ENCODE measurements around the gene ETV4.
"Not testable (repeated sequence)": the region's sequence is repeated elsewhere in the genome, so short reads cannot be mapped to it uniquely, and the experiment has no call there.

Gene ETV4

DNA sequence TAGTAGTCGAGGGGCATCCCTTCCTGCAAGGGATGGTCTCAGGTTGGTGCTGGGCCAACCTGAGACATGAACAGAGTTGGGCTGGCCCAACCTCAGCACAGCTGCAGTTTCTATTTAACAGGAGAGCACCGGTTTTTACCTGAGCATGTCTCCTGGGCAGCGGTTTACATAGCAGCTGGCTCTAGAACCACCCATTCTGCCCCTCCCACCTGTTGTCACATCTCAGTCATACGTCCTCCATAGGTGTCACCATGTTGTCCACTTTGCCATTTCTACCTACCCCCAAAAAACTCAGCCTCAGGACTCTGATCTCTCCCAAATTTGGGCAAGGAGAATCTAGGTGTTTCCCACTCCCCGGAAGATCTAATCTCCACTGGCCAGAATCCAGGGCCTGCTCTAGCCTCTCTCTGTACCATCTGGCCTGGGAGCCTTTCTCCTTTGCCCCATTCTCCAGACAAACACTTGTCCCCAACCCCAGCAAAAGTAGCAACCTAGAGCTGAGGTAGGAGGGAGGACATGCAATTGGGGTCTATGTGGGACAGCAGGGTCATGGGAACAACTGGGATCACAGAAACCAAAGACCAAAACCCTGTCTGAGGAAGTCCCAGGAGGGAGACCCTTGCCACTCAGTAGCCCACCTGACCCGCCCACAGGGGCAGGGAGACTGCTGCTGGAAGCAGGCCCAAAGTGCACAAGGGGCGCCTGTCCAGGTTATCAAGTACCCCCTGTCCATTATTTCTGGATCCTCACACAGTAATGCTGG lies 19.1 kb downstream of the ETV4 start:
- Histone ChIP-seq H3K36me3 (ENCODE audit: control insufficient read depth, insufficient read depth, low read length, severe bottlenecking) (peaks cover 36% of the 10 kb centered on the region), H3K9me3 (ENCODE audit: control insufficient read depth, low read length) (no peaks in the 10 kb centered on the region), H3K9ac (ENCODE audit: low read length) (no peak overlapping the region), H3K4me1 (ENCODE audit: control insufficient read depth, insufficient read depth, low read length) (peaks cover 28% of the 10 kb centered on the region), H3K4me3 (ENCODE audit: low read length) (no peak overlapping the region), H3K27me3 (replicated peaks; ENCODE audit: control insufficient read depth, insufficient read depth, low read length) (no peaks in the 10 kb centered on the region)
- no peak for DNase-seq (ENCODE audit: low read depth)

GRCh38 chr17:43524945-43525575 lies 21.1 kb downstream of the ETV4 start:
- Histone ChIP-seq H3K9me3 (ENCODE audit: control insufficient read depth, low read length) (no peaks in the 10 kb centered on the region), H3K9ac (ENCODE audit: low read length) (no peak overlapping the region), H3K4me3 (ENCODE audit: low read length) (no peak overlapping the region), H3K36me3 (ENCODE audit: control insufficient read depth, insufficient read depth, low read length, severe bottlenecking) (peaks cover 56% of the 10 kb centered on the region), H3K4me1 (ENCODE audit: control insufficient read depth, insufficient read depth, low read length) (peaks cover 18% of the 10 kb centered on the region), H3K27me3 (replicated peaks; ENCODE audit: control insufficient read depth, insufficient read depth, low read length) (no peaks in the 10 kb centered on the region)
- DNase-seq (ENCODE audit: low read depth), result peak; percentile 67

DNA sequence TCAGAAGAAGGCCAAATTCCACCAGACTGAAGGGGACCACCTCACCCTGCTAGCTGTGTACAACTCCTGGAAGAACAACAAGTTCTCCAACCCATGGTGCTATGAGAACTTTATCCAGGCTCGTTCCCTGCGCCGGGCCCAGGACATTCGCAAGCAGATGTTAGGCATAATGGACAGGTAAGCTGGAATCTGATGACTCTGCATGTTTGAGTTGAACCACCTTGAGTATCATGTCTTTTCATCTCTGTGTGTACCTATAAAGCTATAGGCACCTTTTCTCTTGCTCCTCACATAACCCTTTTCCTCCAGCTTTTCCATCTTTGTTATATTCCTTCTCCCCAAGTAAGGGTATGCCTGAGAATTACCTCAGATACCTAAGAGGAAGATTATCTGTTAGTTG lies 24.8 kb downstream of the ETV4 start:
- no peaks in the 10 kb centered on the region for H3K9me3 ChIP-seq (ENCODE audit: control insufficient read depth, low read length)
- no peak overlapping the region for H3K4me3 ChIP-seq (ENCODE audit: low read length)
- H3K36me3 ChIP-seq (ENCODE audit: control insufficient read depth, insufficient read depth, low read length, severe bottlenecking), result peaks cover 82% of the 10 kb centered on the region
- no peak for DNase-seq (ENCODE audit: low read depth)
- no peaks in the 10 kb centered on the region for H3K27me3 ChIP-seq (replicated peaks; ENCODE audit: control insufficient read depth, insufficient read depth, low read length)
- peaks cover 20% of the 10 kb centered on the region for H3K4me1 ChIP-seq (ENCODE audit: control insufficient read depth, insufficient read depth, low read length)
- H3K9ac ChIP-seq (ENCODE audit: low read length), result no peak overlapping the region

GRCh38 chr17:43517615-43518386 lies 28.3 kb downstream of the ETV4 start:
- H3K9me3 ChIP-seq (ENCODE audit: control insufficient read depth, low read length), result no peaks in the 10 kb centered on the region
- peak; percentile 59 for DNase-seq (ENCODE audit: low read depth)
- no peaks in the 10 kb centered on the region for H3K27me3 ChIP-seq (replicated peaks; ENCODE audit: control insufficient read depth, insufficient read depth, low read length)
- H3K9ac ChIP-seq (ENCODE audit: low read length), result peak overlapping the region; percentile 45
- peaks cover 27% of the 10 kb centered on the region for H3K4me1 ChIP-seq (ENCODE audit: control insufficient read depth, insufficient read depth, low read length)
- H3K4me3 ChIP-seq (ENCODE audit: low read length), result peak overlapping the region; percentile 14
- peaks cover 68% of the 10 kb centered on the region for H3K36me3 ChIP-seq (ENCODE audit: control insufficient read depth, insufficient read depth, low read length, severe bottlenecking)

- no peak for DNase-seq (ENCODE audit: low read depth)
- Histone ChIP-seq H3K27me3 (replicated peaks; ENCODE audit: control insufficient read depth, insufficient read depth, low read length) (no peaks in the 10 kb centered on the region), H3K9me3 (ENCODE audit: control insufficient read depth, low read length) (no peaks in the 10 kb centered on the region), H3K4me1 (ENCODE audit: control insufficient read depth, insufficient read depth, low read length) (peaks cover 27% of the 10 kb centered on the region), H3K9ac (ENCODE audit: low read length) (peak overlapping the region; percentile 45), H3K4me3 (ENCODE audit: low read length) (peak overlapping the region; percentile 14), H3K36me3 (ENCODE audit: control insufficient read depth, insufficient read depth, low read length, severe bottlenecking) (peaks cover 70% of the 10 kb centered on the region)
Measured at GRCh38 chr17:43517161-43517560, 29.0 kb downstream of the ETV4 start.

GRCh38 chr17:43515656-43516055 lies 30.5 kb downstream of the ETV4 start:
- DNase-seq (ENCODE audit: low read depth), result no peak
- peaks cover 57% of the 10 kb centered on the region for H3K36me3 ChIP-seq (ENCODE audit: control insufficient read depth, insufficient read depth, low read length, severe bottlenecking)
- H3K27me3 ChIP-seq (replicated peaks; ENCODE audit: control insufficient read depth, insufficient read depth, low read length), result no peaks in the 10 kb centered on the region
- H3K9ac ChIP-seq (ENCODE audit: low read length), result no peak overlapping the region
- no peak overlapping the region for H3K4me3 ChIP-seq (ENCODE audit: low read length)
- H3K9me3 ChIP-seq (ENCODE audit: control insufficient read depth, low read length), result no peaks in the 10 kb centered on the region
- peaks cover 27% of the 10 kb centered on the region for H3K4me1 ChIP-seq (ENCODE audit: control insufficient read depth, insufficient read depth, low read length)

DNA sequence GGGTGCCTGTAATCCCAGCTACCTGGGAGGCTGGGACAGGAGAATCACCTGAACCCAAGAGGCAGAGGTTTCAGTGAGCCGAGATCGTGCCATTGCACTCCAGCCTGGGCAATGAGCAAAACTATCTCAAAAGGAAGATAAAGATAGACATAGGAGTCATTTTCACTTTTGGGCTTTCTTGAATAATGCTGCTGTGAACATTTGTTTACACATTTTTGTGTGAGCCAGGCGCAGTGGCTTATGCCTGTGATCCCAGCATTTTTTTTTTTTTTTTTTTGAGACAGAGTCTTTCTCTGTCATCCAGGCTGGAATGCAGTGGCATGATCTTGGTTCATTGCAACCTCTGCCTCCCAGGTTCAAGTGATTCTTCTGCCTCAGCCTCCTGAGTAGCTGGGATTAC lies 34.9 kb downstream of the ETV4 start:
- H3K36me3 ChIP-seq (ENCODE audit: control insufficient read depth, insufficient read depth, low read length, severe bottlenecking), result peaks cover 60% of the 10 kb centered on the region
- not testable (repeated sequence) for H3K9me3 ChIP-seq (ENCODE audit: control insufficient read depth, low read length); H3K4me3 ChIP-seq (ENCODE audit: low read length); DNase-seq (ENCODE audit: low read depth); H3K27me3 ChIP-seq (replicated peaks; ENCODE audit: control insufficient read depth, insufficient read depth, low read length); H3K9ac ChIP-seq (ENCODE audit: low read length); H3K4me1 ChIP-seq (ENCODE audit: control insufficient read depth, insufficient read depth, low read length)

DNA sequence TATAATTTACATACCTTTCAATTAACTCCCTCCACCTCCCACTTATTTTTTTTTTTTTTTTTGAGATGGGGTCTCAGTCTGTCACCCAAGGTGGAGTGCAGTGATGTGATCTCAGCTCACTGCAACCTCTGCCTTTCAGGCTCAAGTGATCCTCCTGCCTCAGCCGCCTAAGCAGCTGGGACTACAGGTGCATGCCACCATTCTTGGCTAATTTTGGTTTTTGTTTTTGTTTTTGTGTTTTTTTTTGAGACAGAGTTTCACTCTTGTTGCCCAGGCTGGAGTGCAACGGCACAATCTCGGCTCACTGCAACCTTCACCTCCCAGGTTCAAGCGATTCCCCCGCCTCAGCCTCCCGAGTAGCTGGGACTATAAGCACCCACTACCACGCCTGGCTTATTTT lies 36.7 kb downstream of the ETV4 start:
- not testable (repeated sequence) for H3K4me3 ChIP-seq (ENCODE audit: low read length); DNase-seq (ENCODE audit: low read depth); H3K27me3 ChIP-seq (replicated peaks; ENCODE audit: control insufficient read depth, insufficient read depth, low read length); H3K9ac ChIP-seq (ENCODE audit: low read length); H3K9me3 ChIP-seq (ENCODE audit: control insufficient read depth, low read length); H3K4me1 ChIP-seq (ENCODE audit: control insufficient read depth, insufficient read depth, low read length)
- H3K36me3 ChIP-seq (ENCODE audit: control insufficient read depth, insufficient read depth, low read length, severe bottlenecking), result peaks cover 76% of the 10 kb centered on the region

DNA sequence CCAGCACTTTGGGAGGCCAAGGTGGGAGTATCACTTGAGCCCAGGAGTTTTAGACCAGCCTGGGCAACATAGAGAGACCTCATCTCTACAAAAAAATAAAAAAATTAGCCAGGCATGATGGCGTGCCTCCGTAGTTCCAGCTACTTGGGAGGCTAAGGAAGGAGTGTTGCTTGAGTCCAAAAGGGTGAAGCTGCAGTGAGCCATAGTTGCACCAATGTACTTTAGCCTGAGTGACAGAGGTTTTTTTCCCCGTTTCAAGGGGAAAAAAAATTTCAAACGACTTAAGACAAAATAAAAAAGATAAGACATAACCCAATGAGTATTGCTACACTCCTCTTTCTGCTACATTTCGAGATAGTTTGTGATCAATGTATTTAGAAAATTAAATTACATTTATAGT lies 55.5 kb downstream of the ETV4 start:
- no peak overlapping the region for H3K9ac ChIP-seq (ENCODE audit: low read length)
- H3K9me3 ChIP-seq (ENCODE audit: control insufficient read depth, low read length), result no peaks in the 10 kb centered on the region
- H3K27me3 ChIP-seq (replicated peaks; ENCODE audit: control insufficient read depth, insufficient read depth, low read length), result no peaks in the 10 kb centered on the region
- no peak for DNase-seq (ENCODE audit: low read depth)
- no peak overlapping the region for H3K4me3 ChIP-seq (ENCODE audit: low read length)
- H3K36me3 ChIP-seq (ENCODE audit: control insufficient read depth, insufficient read depth, low read length, severe bottlenecking), result peaks cover 55% of the 10 kb centered on the region
- peaks cover 10% of the 10 kb centered on the region for H3K4me1 ChIP-seq (ENCODE audit: control insufficient read depth, insufficient read depth, low read length)

GRCh38 chr17:43483674-43484551 lies 62.2 kb downstream of the ETV4 start, which contains the start of gene DHX8:
DHX8 (plus strand) TSS chr17:43483975; CDS start chr17:43484038, 63 bp downstream.
- no peaks in the 10 kb centered on the region for H3K36me3 ChIP-seq (ENCODE audit: control insufficient read depth, insufficient read depth, low read length, severe bottlenecking)
- H3K9ac ChIP-seq (ENCODE audit: low read length), result peak within 1 kb of the TSS; percentile 95

More at GRCh38 chr17:43483674-43484551, 62.2 kb downstream of the ETV4 start, which contains the start of gene DHX8:
- H3K4me3 ChIP-seq (ENCODE audit: low read length), result peak within 1 kb of the TSS; percentile 91
- no peaks in the 10 kb centered on the region for H3K9me3 ChIP-seq (ENCODE audit: control insufficient read depth, low read length)
- peaks cover 31% of the 10 kb centered on the region for H3K4me1 ChIP-seq (ENCODE audit: control insufficient read depth, insufficient read depth, low read length)
- DNase-seq (ENCODE audit: low read depth), result peak; percentile 99
- H3K27me3 ChIP-seq (replicated peaks; ENCODE audit: control insufficient read depth, insufficient read depth, low read length), result no peaks in the 10 kb centered on the region
